Tibial nerve (tissue), 4 donors: Measurements from ENCODE around the gene STARD13.
"Not testable (repeated sequence)": the region's sequence is repeated elsewhere in the genome, so short reads cannot be mapped to it uniquely, and the experiment has no call there.

Experiments used
- EP300 ChIP-seq, 2 donors: sonication (generic); formaldehyde crosslinking; IDR thresholded peaks; one replicate each; pipeline ENCODE4 v1.6.1; 2017; ENCODE audit warnings: antibody characterized with exemption in 2 of 2, mild to moderate bottlenecking in 1 of 2
- POLR2A ChIP-seq, 2 donors: fragments of 450-650 bp; IDR thresholded peaks; one replicate each; pipeline ENCODE4 v1.6.1; 2017; ENCODE audit warnings: antibody characterized with exemption in 2 of 2, mild to moderate bottlenecking in 2 of 2, moderate library complexity in 2 of 2
- TF ChIP-seq, protein P1 (sequence below), 5 experiments: fragments of 200-600 bp in 3 of 5; fragments of 450-650 bp in 2 of 5; sonication (generic) in 3 of 5; IDR thresholded peaks; one replicate each; pipeline ENCODE4 v1.5.1; 2016 to 2019; ENCODE audit warnings: antibody characterized with exemption in 5 of 5, mild to moderate bottlenecking in 3 of 5, moderate library complexity in 2 of 5

- TF ChIP-seq, protein P1, sequence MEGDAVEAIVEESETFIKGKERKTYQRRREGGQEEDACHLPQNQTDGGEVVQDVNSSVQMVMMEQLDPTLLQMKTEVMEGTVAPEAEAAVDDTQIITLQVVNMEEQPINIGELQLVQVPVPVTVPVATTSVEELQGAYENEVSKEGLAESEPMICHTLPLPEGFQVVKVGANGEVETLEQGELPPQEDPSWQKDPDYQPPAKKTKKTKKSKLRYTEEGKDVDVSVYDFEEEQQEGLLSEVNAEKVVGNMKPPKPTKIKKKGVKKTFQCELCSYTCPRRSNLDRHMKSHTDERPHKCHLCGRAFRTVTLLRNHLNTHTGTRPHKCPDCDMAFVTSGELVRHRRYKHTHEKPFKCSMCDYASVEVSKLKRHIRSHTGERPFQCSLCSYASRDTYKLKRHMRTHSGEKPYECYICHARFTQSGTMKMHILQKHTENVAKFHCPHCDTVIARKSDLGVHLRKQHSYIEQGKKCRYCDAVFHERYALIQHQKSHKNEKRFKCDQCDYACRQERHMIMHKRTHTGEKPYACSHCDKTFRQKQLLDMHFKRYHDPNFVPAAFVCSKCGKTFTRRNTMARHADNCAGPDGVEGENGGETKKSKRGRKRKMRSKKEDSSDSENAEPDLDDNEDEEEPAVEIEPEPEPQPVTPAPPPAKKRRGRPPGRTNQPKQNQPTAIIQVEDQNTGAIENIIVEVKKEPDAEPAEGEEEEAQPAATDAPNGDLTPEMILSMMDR (IDR thresholded peaks at IDR 0.05), result not testable (repeated sequence)
- TF ChIP-seq POLR2A, EP300 (IDR thresholded peaks at IDR 0.05): not testable (repeated sequence)
Observed at GRCh38 chr13:33242372-33242771, 43.2 kb downstream of the STARD13 start.
